ENCODE data around the gene TTLL4. TPM values are rescaled to one million over a fixed set of nuclear protein-coding genes. Genes with fewer than 3 reads are reported as not detected.

TTLL4 gene
- polyA plus RNA-seq, 1 of the 3 experiments (the other 2 are of a cell fraction): 15.6 TPM

DNA sequence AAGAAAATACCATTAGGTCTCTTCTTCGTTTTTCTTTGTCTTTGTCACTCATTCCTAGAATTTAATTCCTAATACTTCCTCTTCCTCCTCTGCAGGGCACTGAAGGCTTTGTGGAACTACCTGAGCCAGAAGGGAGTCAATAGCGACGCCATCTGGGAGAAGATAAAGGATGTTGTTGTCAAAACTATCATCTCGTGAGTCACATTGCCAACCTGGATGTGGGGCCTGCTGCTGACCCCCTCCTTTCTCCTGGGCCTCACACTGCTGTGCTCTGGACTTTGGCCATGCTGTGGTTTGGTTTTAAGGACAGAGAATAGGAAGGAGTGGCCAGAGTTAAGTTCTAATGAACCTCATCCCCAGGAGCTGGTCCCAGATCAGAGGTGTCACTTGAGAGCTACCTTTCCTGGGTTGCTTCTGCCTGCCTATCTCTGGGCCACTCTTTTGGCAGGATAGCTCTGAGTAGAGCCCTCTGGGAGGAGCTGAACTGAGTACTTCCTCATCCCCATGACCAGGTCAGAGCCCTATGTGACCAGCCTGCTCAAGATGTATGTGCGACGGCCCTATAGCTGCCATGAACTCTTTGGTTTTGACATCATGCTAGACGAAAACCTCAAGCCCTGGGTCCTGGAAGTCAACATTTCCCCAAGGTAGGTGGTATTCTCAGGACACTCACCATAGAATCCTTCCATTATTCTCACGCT is 38.3 kb downstream of the TTLL4 start:
- Histone ChIP-seq H3K4me2 (no peak overlapping the region), H3K4me1 (ENCODE audit: control insufficient read depth in 1 of 2, insufficient read depth in 2 of 2, low read depth in 1 of 2, low read length in 1 of 2) (no peaks in the 10 kb centered on the region), H4K20me1 (ENCODE audit: insufficient read depth) (no peaks in the 10 kb centered on the region), H3K27ac (ENCODE audit: low read depth in 2 of 2, low read length in 1 of 2) (no peak overlapping the region), H3K4me3 (ENCODE audit: low read depth in 2 of 2, low read length in 1 of 2) (no peak overlapping the region), H3K9me2 (no peaks in the 10 kb centered on the region), H3F3A (replicated peaks; ENCODE audit: insufficient read depth) (no peaks in the 10 kb centered on the region), H2AFZ (ENCODE audit: low read depth) (no peak overlapping the region), H3K79me2 (ENCODE audit: insufficient read depth) (no peaks in the 10 kb centered on the region), H3K9me3 (no peaks in the 10 kb centered on the region), H3K36me3 (replicated peaks in 1 of 2; ENCODE audit: control insufficient read depth in 1 of 2, insufficient read depth in 2 of 2, low read length in 1 of 2) (peaks cover 51 to 92% of the 10 kb centered on the region in 2 experiments), H3K27me3 (ENCODE audit: insufficient read depth) (no peaks in the 10 kb centered on the region), H3K9ac (no peak overlapping the region)
- ChIA-PET CTCF (interaction anchor here (1.3 kb wide), 1 partner anchor 10 kb away, joined by 4 read pairs; no protein-coding TSS in a partner anchor), POLR2A (no interaction called here)
- DNase-seq: no peak
- TF ChIP-seq, protein P1, sequence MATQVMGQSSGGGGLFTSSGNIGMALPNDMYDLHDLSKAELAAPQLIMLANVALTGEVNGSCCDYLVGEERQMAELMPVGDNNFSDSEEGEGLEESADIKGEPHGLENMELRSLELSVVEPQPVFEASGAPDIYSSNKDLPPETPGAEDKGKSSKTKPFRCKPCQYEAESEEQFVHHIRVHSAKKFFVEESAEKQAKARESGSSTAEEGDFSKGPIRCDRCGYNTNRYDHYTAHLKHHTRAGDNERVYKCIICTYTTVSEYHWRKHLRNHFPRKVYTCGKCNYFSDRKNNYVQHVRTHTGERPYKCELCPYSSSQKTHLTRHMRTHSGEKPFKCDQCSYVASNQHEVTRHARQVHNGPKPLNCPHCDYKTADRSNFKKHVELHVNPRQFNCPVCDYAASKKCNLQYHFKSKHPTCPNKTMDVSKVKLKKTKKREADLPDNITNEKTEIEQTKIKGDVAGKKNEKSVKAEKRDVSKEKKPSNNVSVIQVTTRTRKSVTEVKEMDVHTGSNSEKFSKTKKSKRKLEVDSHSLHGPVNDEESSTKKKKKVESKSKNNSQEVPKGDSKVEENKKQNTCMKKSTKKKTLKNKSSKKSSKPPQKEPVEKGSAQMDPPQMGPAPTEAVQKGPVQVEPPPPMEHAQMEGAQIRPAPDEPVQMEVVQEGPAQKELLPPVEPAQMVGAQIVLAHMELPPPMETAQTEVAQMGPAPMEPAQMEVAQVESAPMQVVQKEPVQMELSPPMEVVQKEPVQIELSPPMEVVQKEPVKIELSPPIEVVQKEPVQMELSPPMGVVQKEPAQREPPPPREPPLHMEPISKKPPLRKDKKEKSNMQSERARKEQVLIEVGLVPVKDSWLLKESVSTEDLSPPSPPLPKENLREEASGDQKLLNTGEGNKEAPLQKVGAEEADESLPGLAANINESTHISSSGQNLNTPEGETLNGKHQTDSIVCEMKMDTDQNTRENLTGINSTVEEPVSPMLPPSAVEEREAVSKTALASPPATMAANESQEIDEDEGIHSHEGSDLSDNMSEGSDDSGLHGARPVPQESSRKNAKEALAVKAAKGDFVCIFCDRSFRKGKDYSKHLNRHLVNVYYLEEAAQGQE (IDR thresholded peaks at IDR 0.05; ENCODE audit: low read depth, low read length): no peak
- 93% methylated on average over 6 of the region's 8 CpGs for WGBS (ENCODE audit: low lambda C conversion rate)

DNA sequence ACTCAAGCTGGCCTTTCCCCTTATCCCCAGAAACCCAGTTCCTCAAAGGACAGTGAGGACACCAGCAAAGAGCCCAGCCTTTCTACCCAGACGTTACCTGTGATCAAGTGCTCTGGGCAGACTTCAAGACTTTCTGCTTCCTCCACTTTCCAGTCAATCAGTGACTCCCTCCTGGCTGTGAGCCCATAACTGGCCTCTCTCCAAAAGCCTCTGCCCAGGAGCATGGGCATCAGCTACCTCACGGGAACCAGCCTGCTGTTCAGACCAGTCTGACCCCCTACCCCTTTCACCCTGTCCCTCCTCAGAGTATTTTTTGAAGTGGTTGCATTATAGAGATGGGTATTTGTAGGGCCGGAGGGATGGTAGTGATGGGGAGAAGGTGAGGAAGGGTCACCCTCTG is 43.6 kb downstream of the TTLL4 start:
- H3K4me2 ChIP-seq: no peak overlapping the region
- WGBS (ENCODE audit: low lambda C conversion rate): 96% methylated on average over 3 of the region's 3 CpGs
- no peak overlapping the region for H3K9ac ChIP-seq
- H3K4me1 ChIP-seq (ENCODE audit: control insufficient read depth in 1 of 2, insufficient read depth in 2 of 2, low read depth in 1 of 2, low read length in 1 of 2): no peaks in the 10 kb centered on the region
- H3K27me3 ChIP-seq (ENCODE audit: insufficient read depth): no peaks in the 10 kb centered on the region
- POLR2A ChIA-PET: no interaction called here
- no peak overlapping the region for H3K4me3 ChIP-seq (ENCODE audit: low read depth in 2 of 2, low read length in 1 of 2)
- no peaks in the 10 kb centered on the region for H3K79me2 ChIP-seq (ENCODE audit: insufficient read depth)
- CTCF ChIA-PET: no interaction called here
- H3K36me3 ChIP-seq (replicated peaks in 1 of 2; ENCODE audit: control insufficient read depth in 1 of 2, insufficient read depth in 2 of 2, low read length in 1 of 2): peaks cover 34 to 64% of the 10 kb centered on the region in 2 experiments
- H3K9me2 ChIP-seq: no peaks in the 10 kb centered on the region
- DNase-seq: no peak
- no peaks in the 10 kb centered on the region for H3K9me3 ChIP-seq
- no peak overlapping the region for H3K27ac ChIP-seq (ENCODE audit: low read depth in 2 of 2, low read length in 1 of 2)
- no peaks in the 10 kb centered on the region for H4K20me1 ChIP-seq (ENCODE audit: insufficient read depth)
- no peaks in the 10 kb centered on the region for H3F3A ChIP-seq (replicated peaks; ENCODE audit: insufficient read depth)
- TF ChIP-seq RFX5 (IDR thresholded peaks at IDR 0.05; ENCODE audit: low read length) (no peak), GATA2 (CRISPR knock-in tag; IDR thresholded peaks at IDR 0.05) (no peak), YY1 (IDR thresholded peaks at IDR 0.05; ENCODE audit: low read depth) (no peak), POLR2AphosphoS5 (IDR thresholded peaks at IDR 0.05; ENCODE audit: low read depth, low read length) (no peak), FOSL2 (IDR thresholded peaks at IDR 0.05; ENCODE audit: borderline replicate concordance, low read depth) (no peak), RAD21 (IDR thresholded peaks at IDR 0.05; ENCODE audit: low read length) (no peak), NRF1 (IDR thresholded peaks at IDR 0.05; ENCODE audit: low read depth, low read length) (no peak), NFIC (IDR thresholded peaks at IDR 0.05; ENCODE audit: borderline replicate concordance) (no peak), EZH2phosphoT487 (IDR thresholded peaks at IDR 0.05; ENCODE audit: borderline replicate concordance, low read depth) (no peak), JUND (IDR thresholded peaks at IDR 0.05) (no peak), MEF2A (IDR thresholded peaks at IDR 0.05; ENCODE audit: borderline replicate concordance, low read depth) (no peak), FOXM1 (IDR thresholded peaks at IDR 0.05; ENCODE audit: low read depth) (no peak), TCF12 (IDR thresholded peaks at IDR 0.05) (no peak), CHD2 (IDR thresholded peaks at IDR 0.05; ENCODE audit: low read length, partially characterized antibody) (no peak), TAF1 (IDR thresholded peaks at IDR 0.05; ENCODE audit: borderline replicate concordance, low read depth, low read length) (no peak)
- TF ChIP-seq, protein P2, sequence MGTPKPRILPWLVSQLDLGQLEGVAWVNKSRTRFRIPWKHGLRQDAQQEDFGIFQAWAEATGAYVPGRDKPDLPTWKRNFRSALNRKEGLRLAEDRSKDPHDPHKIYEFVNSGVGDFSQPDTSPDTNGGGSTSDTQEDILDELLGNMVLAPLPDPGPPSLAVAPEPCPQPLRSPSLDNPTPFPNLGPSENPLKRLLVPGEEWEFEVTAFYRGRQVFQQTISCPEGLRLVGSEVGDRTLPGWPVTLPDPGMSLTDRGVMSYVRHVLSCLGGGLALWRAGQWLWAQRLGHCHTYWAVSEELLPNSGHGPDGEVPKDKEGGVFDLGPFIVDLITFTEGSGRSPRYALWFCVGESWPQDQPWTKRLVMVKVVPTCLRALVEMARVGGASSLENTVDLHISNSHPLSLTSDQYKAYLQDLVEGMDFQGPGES (IDR thresholded peaks at IDR 0.05; ENCODE audit: low read depth, low read length): no peak
- TF ChIP-seq, protein P3, sequence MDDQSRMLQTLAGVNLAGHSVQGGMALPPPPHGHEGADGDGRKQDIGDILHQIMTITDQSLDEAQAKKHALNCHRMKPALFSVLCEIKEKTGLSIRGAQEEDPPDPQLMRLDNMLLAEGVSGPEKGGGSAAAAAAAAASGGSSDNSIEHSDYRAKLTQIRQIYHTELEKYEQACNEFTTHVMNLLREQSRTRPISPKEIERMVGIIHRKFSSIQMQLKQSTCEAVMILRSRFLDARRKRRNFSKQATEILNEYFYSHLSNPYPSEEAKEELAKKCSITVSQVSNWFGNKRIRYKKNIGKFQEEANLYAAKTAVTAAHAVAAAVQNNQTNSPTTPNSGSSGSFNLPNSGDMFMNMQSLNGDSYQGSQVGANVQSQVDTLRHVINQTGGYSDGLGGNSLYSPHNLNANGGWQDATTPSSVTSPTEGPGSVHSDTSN (IDR thresholded peaks at IDR 0.05): no peak
- TF ChIP-seq, protein P4, sequence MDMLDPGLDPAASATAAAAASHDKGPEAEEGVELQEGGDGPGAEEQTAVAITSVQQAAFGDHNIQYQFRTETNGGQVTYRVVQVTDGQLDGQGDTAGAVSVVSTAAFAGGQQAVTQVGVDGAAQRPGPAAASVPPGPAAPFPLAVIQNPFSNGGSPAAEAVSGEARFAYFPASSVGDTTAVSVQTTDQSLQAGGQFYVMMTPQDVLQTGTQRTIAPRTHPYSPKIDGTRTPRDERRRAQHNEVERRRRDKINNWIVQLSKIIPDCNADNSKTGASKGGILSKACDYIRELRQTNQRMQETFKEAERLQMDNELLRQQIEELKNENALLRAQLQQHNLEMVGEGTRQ (IDR thresholded peaks at IDR 0.05; ENCODE audit: borderline replicate concordance, low read depth, low read length): no peak
- TF ChIP-seq, protein P5, sequence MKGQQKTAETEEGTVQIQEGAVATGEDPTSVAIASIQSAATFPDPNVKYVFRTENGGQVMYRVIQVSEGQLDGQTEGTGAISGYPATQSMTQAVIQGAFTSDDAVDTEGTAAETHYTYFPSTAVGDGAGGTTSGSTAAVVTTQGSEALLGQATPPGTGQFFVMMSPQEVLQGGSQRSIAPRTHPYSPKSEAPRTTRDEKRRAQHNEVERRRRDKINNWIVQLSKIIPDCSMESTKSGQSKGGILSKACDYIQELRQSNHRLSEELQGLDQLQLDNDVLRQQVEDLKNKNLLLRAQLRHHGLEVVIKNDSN (IDR thresholded peaks at IDR 0.05; ENCODE audit: borderline replicate concordance, low read depth): no peak
- TF ChIP-seq, protein P6, sequence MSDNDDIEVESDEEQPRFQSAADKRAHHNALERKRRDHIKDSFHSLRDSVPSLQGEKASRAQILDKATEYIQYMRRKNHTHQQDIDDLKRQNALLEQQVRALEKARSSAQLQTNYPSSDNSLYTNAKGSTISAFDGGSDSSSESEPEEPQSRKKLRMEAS (IDR thresholded peaks at IDR 0.05; ENCODE audit: low read depth): no peak
- no peak overlapping the region for H2AFZ ChIP-seq (ENCODE audit: low read depth)

Data from SK-N-SH (cell line).